HEK293T (cell line): ENCODE measurements around the gene SCGB3A2.

Experiments used
- FOXK2 ChIP-seq: fragments of 450-650 bp; IDR thresholded peaks from 2 replicates; pipeline ENCODE4 v1.6.1; 2016; ENCODE audit warnings: mild to moderate bottlenecking
- FOXM1 ChIP-seq: fragments of 450-650 bp; IDR thresholded peaks from 2 replicates; pipeline ENCODE4 v1.6.1; 2017; ENCODE audit warnings: mild to moderate bottlenecking, borderline replicate concordance
- SP1 ChIP-seq: fragments of 450-650 bp; IDR thresholded peaks from 2 replicates; pipeline ENCODE4 v1.6.1; 2017
- SUZ12 ChIP-seq: fragments of 450-650 bp; IDR thresholded peaks from 2 replicates; pipeline ENCODE4 v1.6.1; 2016; ENCODE audit warnings: mild to moderate bottlenecking

GRCh38 chr5:147878066-147878759, at the start of gene SCGB3A2:
- TF ChIP-seq FOXK2 (no peak), SUZ12 (no peak), FOXM1 (no peak), SP1 (no peak)
